GM19463 (cell line): ENCODE data around the gene UTRN.
A peak's percentile ranks its signal among the peaks of the same experiment; 100 is the strongest.

ENCODE experiments used
- ATAC-seq: cut with Tn5 transposase; IDR thresholded peaks from one replicate; pipeline ENCODE4 v1.9.1; 2021; ENCODE audit warnings: mild to moderate bottlenecking, moderate library complexity; ENCODE audit not compliant: unreplicated experiment

The UTRN gene

GRCh38 chr6:144284783-144285547 is at the start of gene UTRN:
Gene UTRN, plus strand, starts transcription at chr6:144285335. Its CDS starts 6,494 bp downstream, at chr6:144291829.
- ATAC-seq = peak; percentile 57

GRCh38 chr6:144244688-144245087 is 40.4 kb upstream of the UTRN start:
- no peak for ATAC-seq

GRCh38 chr6:144246988-144247387 is 38.1 kb upstream of the UTRN start:
- no peak for ATAC-seq

DNA sequence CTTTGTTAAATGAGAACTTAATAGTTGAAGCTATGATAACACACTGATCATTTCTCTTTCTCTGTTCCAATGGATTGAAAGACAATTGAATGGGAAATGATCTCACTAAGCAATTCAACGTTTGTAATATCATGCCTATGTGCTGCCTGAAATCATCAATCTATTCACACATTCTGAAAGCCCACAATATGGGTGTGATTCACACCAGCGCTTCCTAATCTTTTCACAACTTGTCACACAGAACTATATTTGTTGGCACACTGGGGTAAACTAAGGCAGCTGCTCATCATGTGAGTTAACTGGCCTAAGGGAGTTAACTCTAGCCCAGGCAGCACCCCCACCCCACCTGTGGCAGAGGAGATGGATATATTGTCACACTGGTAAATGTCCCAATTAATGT is 37.1 kb upstream of the UTRN start:
- no peak for ATAC-seq

- ATAC-seq = no peak
Measured at GRCh38 chr6:144248476-144249301, 36.4 kb upstream of the UTRN start.

GRCh38 chr6:144250276-144250675 is 34.9 kb upstream of the UTRN start:
- ATAC-seq = no peak

DNA sequence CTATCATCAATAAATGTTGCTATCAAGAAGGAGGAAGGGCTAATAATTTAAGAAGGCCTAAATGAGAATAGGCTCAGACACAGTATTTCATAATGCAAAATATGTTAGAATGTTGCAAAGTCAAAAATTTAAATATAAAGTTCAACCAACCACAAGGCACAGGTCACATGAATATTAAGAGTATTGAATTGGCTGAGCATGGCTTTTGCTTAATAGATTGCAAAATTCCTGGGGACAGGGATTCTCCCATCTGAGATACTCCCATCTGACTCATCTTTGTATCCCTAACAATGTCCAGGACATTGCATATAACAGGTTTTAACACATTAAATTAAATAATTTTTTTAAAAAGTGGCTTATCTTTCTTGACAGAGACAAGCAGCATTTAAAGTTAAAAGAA is 32.9 kb upstream of the UTRN start:
- no peak for ATAC-seq

- no peak for ATAC-seq
Measured at GRCh38 chr6:144259986-144260385, 25.1 kb upstream of the UTRN start.

GRCh38 chr6:144262470-144263369 is 22.4 kb upstream of the UTRN start:
- ATAC-seq = no peak

DNA sequence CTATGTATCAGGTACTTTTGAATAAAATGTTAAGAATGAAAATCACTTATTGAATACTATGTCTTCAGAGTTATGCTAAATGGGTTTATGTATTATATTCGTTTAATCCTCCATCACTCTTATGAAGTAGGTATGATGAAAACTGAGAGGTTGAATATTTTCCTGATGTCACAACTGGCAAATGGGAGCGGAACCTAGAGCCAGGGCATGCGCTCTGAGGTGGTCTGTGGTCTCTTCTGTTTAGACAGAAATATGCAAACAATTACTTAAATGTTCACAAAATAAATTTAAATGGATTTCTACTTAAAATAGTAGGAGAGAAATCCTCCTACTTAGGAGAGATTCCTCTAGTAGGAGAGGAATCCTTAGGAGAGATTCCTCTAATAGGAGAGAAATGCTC is 21.3 kb upstream of the UTRN start:
- no peak for ATAC-seq

GRCh38 chr6:144264270-144265060 is 20.7 kb upstream of the UTRN start:
- no peak for ATAC-seq

- no peak for ATAC-seq
Measured at GRCh38 chr6:144265061-144265357, 20.1 kb upstream of the UTRN start.

GRCh38 chr6:144265390-144265789 is 19.7 kb upstream of the UTRN start:
- peak; percentile 66 for ATAC-seq

GRCh38 chr6:144266091-144266649 is 19.0 kb upstream of the UTRN start:
- no peak for ATAC-seq

- ATAC-seq = no peak
Measured at GRCh38 chr6:144268794-144269349, 16.3 kb upstream of the UTRN start.

- no peak for ATAC-seq
Measured at GRCh38 chr6:144277174-144277573, 8.0 kb upstream of the UTRN start.

DNA sequence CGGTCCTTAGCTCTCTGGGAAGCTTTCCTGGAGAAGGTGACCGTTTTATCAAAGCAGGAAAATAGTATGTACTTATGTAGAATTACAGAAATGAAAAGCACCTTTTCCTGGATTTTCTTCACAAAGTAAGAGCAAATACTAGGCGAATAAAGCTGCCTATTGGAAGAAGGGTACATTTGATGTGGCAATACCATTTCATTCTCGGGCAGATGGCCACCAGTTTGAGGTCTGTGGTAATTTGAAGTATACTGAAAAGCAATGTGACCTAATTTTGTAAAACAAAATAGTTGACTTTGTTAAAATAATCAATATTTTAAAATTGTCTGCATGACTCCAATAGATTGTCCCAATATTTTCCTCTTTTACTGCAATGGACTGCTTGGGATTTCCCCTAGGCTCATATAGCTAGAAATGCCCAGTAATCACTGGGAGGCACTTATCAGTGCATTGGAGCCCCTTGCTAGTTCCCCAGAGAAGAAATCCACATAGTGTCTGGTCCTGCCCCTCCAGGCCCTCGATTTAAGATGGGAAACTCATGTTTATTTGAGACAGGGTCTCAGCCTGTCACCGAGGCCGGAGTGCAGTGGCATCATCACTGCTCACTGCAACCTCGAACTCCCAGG is 7.4 kb upstream of the UTRN start:
- ATAC-seq = no peak

DNA sequence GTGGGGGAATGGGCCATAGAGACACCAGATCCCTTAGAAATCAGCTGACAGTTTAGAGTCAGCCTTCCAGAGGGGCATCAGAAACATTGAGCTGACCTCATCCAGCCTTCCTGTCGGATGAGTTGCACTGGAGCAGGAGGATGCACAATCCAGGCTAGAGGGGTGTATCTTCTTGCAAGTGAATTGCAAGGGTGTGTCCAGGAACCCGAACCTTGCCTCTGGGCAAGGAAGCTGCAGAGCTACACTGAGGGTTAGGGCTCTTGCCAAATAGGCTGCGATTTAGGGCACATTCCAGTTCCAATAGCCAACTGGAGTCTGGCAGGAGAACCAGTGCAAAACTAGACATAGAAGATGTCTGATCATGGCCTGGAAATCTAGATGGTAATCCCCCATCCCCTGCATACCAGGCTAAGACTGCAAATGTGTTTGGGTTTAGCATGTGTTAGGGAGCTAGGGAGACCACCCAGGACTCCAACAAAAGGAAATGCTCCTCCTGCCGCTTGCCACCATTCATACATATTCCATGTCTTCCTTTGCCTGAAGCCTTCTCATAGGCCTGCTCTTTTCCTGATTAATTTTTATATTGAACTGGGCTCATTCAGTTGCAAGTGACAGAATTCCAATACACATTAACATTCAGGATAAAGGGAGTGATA is 6.3 kb upstream of the UTRN start:
- ATAC-seq = no peak
